GM19193 (cell line): Measurements from ENCODE around the gene PLIN4.
A peak's percentile ranks its signal among the peaks of the same experiment; 100 is the strongest.

Source experiments
- POLR2A ChIP-seq: IDR thresholded peaks from 4 replicates; pipeline ENCODE4 v1.6.1; 2011; ENCODE audit not compliant: insufficient read depth, insufficient read length; ENCODE audit errors: extremely low read depth

The PLIN4 gene

GRCh38 chr19:4550479-4551050 lies 32.3 kb upstream of the PLIN4 start:
- no peak for TF ChIP-seq POLR2A

DNA sequence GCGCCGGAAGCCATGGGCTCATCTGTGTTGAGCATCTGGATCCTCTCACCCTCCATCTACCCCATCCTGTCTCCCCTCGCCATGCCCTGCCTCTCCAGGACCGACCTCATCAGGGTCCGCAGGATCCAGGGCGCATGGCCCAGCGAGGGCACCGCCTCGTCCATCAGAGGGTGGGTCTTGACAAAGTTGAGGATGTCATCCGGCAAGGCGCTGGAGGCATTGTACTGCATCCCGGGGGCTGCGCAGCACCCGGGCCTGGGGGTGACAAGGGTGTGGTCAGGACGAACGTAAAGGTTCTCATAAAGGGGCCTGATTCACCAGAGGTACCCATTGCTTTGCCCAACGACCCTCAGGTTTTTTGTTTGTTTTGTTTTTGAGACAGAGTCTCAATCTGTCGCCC lies 31.7 kb upstream of the PLIN4 start:
- no peak for TF ChIP-seq POLR2A

DNA sequence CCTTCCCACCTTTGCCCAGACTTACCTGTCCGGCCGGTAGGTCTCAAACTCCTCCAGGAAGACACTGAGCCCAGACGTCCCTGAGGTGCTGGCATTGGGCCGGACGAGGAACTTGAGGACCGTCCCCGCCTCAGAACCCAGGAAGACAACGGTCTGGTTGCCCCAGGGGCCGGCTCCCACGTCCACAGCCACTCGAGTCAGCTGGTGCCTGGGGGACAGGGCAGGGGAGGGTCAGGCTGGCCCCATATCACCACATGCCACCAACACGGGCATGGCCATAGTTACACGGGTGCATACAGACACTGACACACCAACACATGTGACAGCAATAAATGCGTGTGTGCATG lies 29.9 kb upstream of the PLIN4 start:
- no peak for TF ChIP-seq POLR2A

DNA sequence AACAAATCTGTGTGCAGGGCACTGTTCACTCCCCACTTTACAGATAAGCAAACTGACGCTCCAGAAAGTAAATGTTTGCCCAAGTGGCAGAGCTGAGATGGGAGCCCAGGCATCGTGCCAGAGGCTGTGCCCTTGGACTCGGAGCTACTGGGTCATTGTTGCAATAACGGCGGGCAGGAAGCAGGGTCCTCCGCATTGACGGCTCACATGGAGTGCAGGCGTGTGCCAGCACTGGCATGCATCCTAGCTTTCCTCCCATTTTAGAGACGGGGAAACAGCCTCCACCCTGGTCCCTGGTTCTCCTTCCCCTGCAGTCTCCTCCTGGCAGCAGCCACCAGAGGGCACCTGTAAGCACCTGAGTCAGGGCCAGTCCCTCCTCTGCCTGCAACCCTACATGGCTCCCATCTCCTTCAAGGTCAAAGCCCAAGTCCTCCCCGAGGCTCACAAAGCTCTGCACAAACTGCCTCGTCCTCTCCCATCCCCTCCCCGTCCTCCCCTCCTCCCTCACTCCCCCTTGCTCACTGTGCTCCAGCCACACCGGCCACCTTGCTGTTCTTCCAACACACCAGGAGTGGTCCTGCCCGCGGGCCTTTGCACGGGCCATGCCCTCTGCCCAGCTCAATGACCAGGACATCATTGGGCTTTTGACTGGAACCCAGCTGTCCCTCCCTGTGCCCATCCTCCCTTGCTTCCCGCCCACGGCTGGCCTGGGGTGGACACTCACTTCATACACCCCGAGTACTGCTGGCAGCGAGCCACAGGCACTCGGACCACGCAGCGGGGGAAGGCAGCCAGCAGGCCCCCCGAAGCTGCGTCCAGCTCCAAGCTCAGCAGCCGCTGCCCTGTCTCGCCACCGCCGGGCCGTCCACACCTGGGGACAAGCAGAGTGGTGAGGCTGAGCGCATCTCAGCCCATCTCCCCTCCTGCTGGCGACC lies 29.3 kb upstream of the PLIN4 start:
- no peak for TF ChIP-seq POLR2A

DNA sequence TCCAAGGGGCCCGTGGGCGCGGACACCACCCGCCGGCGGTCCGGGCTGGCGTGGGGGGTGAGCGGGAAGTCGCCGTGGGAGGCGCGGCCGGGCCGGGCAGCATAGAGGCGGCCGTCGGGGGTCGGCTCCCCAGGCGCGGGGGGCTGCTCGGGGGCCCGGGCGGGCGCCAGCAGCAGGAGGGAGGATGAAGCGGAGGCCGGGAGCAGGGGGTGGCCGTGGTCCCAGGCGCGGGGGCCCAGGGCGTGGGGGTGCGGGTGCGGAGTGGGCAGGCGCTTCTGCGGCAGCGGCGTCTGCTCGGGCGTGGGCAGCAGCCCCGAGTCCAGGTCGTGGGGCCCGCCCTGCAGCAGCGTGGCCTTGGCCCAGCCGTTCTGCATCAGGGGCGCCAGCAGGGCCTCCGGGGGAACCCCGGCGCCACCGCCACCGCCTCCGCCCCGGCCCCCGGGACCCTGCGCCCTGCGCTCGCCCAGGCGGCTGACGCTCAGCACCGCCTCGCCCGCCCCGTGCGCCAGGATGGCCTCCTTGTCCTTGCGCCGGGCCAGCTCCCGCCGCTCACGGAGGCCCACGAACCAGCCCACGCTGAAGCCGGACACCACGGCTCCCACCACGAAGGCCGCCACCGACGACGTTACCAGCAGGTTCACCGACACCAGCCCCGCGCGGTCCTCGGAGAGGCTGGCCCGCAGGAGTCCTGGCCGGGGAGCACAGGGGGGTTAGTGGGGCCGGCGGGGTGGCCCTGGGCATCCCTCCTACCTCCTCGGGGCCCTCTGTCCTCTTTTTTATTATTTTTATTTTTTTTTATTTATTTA lies 25.8 kb upstream of the PLIN4 start:
- no peak for TF ChIP-seq POLR2A

DNA sequence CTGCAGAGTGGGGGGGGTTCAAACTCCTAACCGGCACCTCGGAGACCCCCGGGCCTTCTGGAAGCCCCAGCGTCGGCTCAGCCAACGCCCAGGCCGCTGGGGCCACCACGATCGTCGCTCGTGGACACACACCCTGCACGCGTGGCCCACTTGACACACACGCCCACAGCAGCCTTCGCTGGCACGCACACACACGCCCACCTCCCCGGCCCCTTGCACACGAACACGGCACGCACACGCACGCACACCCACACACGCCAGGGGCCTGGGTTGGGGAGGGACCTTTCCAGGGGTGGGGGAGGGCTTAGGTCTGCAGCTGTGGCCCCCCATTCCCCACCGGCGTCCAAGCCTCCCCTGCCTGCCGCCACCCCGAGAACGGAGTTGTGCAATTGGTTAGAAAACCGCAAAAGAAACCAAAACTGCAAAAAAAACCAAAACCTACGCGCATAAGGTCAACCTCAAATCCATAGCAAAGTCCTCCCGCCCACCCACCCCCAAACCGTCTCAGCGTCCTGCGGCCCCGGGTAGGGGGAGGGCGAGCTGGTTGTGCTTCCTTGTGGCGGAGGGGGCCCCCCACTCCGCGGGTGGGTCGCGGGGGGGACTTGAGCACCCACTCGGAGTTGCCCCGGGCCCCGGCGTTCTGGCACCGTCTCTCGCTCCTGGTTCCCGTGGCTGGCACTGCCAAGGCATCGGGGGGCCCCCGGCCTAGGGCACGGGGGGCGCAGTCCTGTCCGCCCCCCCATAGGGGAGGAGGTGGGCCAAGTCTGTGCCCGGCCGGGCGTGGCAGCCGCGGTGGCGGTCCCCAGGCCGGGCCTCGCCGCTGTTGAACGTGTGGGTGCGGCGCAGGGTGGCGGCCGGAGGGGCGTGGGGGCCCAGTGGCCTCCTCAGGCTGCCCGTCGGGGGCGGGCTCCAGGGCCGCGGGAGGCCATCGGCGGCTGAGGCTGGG lies 24.9 kb upstream of the PLIN4 start:
- TF ChIP-seq POLR2A: no peak

DNA sequence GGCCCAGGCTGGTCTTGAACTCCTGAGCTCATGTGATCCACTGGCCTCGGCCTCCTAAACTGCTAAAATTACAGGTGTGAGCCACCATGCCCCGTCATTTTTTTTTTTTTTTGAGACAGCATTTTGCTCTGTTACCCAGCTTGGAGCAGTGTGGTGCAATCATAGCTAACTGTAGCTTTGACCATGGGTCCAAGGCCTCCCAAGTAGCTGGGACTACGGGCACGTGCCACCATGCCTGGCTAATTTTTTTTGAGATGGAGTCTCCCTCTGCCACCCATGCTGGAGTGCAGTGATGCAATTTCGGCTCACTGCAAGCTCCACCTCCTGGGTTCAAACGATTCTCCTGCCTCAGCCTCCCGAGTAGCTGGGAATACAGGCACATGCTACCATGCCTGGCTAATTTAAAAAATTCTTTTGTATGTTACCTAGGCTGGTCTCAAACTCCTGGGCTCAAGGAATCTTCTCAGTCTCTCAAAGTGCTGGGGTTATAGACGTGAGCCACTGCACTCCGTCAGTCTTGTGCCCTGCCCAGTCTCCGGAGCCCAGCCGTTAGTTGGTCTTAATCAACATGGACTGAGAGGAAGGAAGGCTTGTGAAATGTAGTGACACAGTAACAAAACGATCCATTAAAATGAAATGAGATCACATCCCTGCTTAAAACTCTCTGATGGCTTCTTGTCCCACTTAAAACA lies 23.0 kb upstream of the PLIN4 start:
- no peak for TF ChIP-seq POLR2A

DNA sequence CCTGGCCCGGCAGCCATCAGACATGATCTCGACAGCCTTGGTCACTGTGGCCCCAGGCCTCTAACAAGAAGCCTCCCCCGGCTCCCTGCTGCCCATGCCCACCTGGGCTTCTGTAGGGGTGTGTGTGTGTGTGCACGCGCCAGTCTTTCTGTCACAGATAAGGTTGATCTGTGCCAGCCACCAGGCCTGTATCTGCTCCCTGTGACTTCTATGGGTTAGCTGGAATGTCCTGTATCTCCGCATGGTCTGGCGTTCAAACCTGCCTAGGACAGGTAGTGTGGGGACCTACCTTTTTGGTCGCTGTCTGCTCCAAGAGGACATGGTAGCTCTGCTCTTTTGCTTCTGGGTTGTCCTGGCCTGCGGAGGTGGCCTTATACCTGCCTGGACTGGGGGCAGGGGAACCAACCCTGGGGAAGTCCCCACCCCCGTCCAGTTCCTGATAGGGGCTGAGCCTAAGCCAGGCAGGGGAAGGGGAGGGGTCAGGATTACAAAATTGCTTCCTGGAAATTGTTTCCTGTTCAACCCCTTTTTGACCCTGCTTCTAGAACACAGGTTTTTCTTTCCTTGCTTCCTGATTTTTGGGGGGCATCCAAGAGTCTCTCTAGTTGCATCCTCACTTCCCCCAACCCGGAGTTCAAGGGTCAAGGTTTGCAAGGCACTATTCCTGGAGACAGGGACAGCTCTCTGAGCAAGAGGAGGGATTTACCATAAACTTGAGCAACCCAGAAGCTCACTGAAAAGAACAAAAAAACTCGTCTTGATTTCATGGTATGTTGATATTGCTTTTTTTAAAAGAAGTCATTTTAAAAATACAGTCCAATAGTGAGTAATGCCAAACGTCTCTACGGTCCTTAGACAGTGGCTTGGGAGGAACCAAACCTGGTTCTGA lies 21.7 kb upstream of the PLIN4 start, which contains the start of gene LRG1:
Gene LRG1, minus strand, starts transcription at position 344 of the 889 bp plus-strand sequence. Its CDS starts 23 bp downstream, at position 321.
- peak; percentile 52 for TF ChIP-seq POLR2A

DNA sequence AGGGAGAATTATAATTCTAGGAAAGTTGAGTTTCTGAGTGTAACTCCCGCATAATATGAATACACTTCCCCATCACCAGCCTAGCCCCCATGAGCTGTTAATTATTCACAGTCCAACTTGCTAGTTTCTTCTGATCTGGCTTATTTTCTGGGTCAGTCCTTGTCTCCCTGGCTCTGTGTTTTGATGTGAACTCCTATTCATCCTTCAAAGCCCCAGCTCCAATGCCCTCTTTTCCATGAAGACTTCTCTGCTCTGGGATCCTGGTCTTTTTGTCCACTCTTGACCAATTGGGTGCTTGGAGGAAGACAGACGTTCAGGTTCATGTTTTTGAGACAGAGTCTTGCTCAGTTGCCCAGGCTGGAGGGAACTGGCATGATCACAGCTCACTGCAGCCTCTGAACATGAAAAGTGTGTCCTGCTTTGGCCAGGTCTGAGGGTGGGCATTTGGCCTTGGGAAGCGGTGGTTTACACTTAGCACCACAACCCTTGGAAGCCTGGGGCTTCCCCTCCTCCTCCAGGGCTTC lies 20.9 kb upstream of the PLIN4 start:
- TF ChIP-seq POLR2A: no peak

GRCh38 chr19:4538601-4538954 lies 20.3 kb upstream of the PLIN4 start:
- TF ChIP-seq POLR2A: no peak

DNA sequence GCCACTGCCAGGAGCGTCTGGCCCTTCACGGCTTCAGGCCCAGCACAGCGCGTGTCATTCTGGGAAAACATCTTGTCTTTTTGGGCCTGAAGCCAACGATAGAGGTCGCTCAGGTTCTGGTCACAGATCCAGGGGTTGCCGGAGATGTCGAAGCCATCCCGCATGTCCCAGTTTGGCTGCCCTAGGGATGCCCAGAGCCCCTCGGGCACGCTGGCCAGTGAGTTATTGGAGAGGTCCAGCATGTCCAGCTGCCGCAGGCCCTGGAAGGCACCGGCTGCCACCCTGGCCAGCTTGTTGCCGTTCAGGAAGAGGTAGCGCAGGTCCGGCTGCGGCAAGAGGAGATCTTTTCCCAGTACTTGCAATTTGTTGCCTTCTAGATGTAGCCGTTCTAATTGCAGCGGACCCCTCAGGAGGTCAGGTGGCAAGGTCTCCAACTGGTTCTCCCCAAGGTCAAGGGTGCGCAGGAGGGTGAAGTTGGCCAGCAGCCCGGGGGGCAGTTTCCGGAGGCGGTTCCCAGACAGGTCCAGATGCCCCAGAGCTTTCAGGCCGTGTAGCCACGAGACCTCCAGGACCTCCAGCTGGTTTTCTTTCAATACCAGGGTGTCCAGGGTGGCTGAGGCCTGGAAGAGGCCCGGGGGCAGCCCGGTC lies 19.8 kb upstream of the PLIN4 start:
- no peak for TF ChIP-seq POLR2A

DNA sequence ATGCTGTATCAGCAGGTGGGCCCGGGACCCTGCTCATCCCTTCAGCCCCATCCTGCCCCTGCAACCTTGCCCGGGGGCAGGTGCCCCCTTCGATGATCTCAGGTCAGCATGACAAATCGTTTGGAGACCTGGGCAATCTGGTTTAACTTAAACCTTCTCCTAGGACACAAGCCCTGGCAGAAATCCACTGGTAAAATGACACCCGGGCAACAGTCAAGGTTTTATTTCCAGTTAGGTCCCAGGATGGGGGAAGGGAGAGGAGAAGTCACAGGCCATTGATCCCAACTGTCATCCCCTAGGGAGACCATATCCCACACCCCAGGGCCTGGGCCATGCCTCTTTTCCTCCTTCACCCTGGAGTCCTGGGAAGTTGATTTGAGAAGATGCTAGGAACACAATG lies 18.5 kb upstream of the PLIN4 start:
- no peak for TF ChIP-seq POLR2A
